GM23338 (cell line): ENCODE measurements around the gene BCL2L2. TPM values are rescaled to one million over a fixed set of nuclear protein-coding genes. Genes with fewer than 3 reads are reported as not detected.
"Not testable (repeated sequence)": the region's sequence is repeated elsewhere in the genome, so short reads cannot be mapped to it uniquely, and the experiment has no call there.

Source experiments
- ATAC-seq: fragments of 200-7000 bp; cut with Tn5 transposase; 3 replicates; pipeline ENCODE4 v1.9.1; 2020
- DNase-seq: peaks from one replicate; pipeline ENCODE4 v3.0.0-alpha.2; 2015; ENCODE audit warnings: low spot score
- H2AFZ ChIP-seq: fragments of 200-600 bp; sonication (generic); 2 replicates; pipeline ENCODE4 v1.8.0; 2016; ENCODE audit warnings: antibody characterized with exemption, mild to moderate bottlenecking, moderate library complexity
- H3F3A ChIP-seq: fragments of 200-600 bp; sonication (generic); replicated peaks from 2 replicates; pipeline ENCODE4 v1.8.0; 2017; ENCODE audit warnings: antibody characterized with exemption, mixed run types, low read depth
- H3K27ac ChIP-seq: fragments of 200-600 bp; sonication (generic); 2 replicates; pipeline ENCODE4 v1.6.1; 2016; ENCODE audit warnings: low read depth
- H3K27me3 ChIP-seq: fragments of 200-600 bp; sonication (generic); 2 replicates; pipeline ENCODE4 v1.8.0; 2016; ENCODE audit warnings: mild to moderate bottlenecking, mixed run types, moderate library complexity; ENCODE audit not compliant: insufficient read depth
- H3K36me3 ChIP-seq: fragments of 200-600 bp; sonication (generic); 2 replicates; pipeline ENCODE4 v1.8.0; 2016; ENCODE audit warnings: mild to moderate bottlenecking; ENCODE audit not compliant: insufficient read depth
- H3K4me1 ChIP-seq: fragments of 200-600 bp; sonication (generic); 2 replicates; pipeline ENCODE4 v1.8.0; 2016; ENCODE audit warnings: mild to moderate bottlenecking, moderate library complexity; ENCODE audit not compliant: insufficient read depth
- H3K4me2 ChIP-seq: fragments of 200-600 bp; sonication (generic); 2 replicates; pipeline ENCODE4 v1.7.1; 2017; ENCODE audit warnings: mixed run types
- H3K4me3 ChIP-seq: fragments of 200-600 bp; sonication (generic); 2 replicates; pipeline ENCODE4 v1.6.1; 2016; ENCODE audit warnings: mixed run types
- H3K79me2 ChIP-seq: fragments of 200-600 bp; sonication (generic); replicated peaks from 2 replicates; pipeline ENCODE4 v1.8.0; 2017; ENCODE audit warnings: mild to moderate bottlenecking; ENCODE audit not compliant: insufficient read depth
- H3K9me2 ChIP-seq: fragments of 200-600 bp; sonication (generic); 2 replicates; pipeline ENCODE4 v1.8.0; 2017; ENCODE audit not compliant: insufficient read depth
- H4K20me1 ChIP-seq: fragments of 200-600 bp; sonication (generic); replicated peaks from 2 replicates; pipeline ENCODE4 v1.8.0; 2017; ENCODE audit warnings: mild to moderate bottlenecking; ENCODE audit not compliant: insufficient read depth
- H3K27ac Mint-ChIP-seq: 2 replicates; pipeline ENCODE4 v1.8.0; 2020; ENCODE audit warnings: inconsistent platforms, mild to moderate bottlenecking, moderate library complexity, mixed read lengths
- H3K27me3 Mint-ChIP-seq: 3 replicates; pipeline ENCODE4 v1.8.0; 2022; ENCODE audit warnings: low read depth, mild to moderate bottlenecking, moderate library complexity, mixed read lengths, inconsistent platforms; ENCODE audit not compliant: insufficient read depth, poor library complexity
- H3K36me3 Mint-ChIP-seq: 3 replicates; pipeline ENCODE4 v1.8.0; 2021; ENCODE audit warnings: low read depth, mild to moderate bottlenecking, inconsistent platforms, moderate library complexity, mixed read lengths
- H3K4me1 Mint-ChIP-seq: 3 replicates; pipeline ENCODE4 v1.8.0; 2020; ENCODE audit warnings: mild to moderate bottlenecking, inconsistent platforms, mixed read lengths
- H3K4me3 Mint-ChIP-seq: 3 replicates; pipeline ENCODE4 v1.8.0; 2021; ENCODE audit warnings: moderate library complexity, mild to moderate bottlenecking, inconsistent platforms, mixed read lengths
- H3K9me3 Mint-ChIP-seq: 3 replicates; pipeline ENCODE4 v1.8.0; 2020; ENCODE audit warnings: moderate library complexity, mild to moderate bottlenecking, inconsistent platforms, mixed read lengths
- CREB1 ChIP-seq: fragments of 250-450 bp; sonication (Bioruptor Pico); IDR thresholded peaks from 2 replicates; pipeline ENCODE4 v1.5.0; 2020; ENCODE audit warnings: low read depth, mild to moderate bottlenecking, moderate library complexity
- EZH2 ChIP-seq: fragments of 200-600 bp; sonication (generic); IDR thresholded peaks from one replicate; pipeline ENCODE4 v1.8.0; 2017; ENCODE audit warnings: antibody characterized with exemption, mild to moderate bottlenecking, low read depth; ENCODE audit not compliant: unreplicated experiment
- NANOG ChIP-seq: IDR thresholded peaks from 2 replicates; pipeline ENCODE4 v1.6.1; 2016; ENCODE audit warnings: antibody characterized with exemption, borderline replicate concordance
- POLR2AphosphoS5 ChIP-seq: IDR thresholded peaks from 2 replicates; pipeline ENCODE4 v1.6.1; 2016; ENCODE audit warnings: antibody characterized with exemption, low read depth
- polyA plus RNA-seq: library from polyadenylated mRNA; unstranded; fragments of >200 nt; fragmentation: Nextera tagmentation; extraction: Ambion mirVana; gene quantifications from 2 replicates; pipeline ENCODE4 v1.2.1, GENCODE V29; 2016
- total RNA-seq: library from RNA; depleted of rRNA; stranded (reverse); fragments of >200 nt; shearing (Covaris generic); gene quantifications from 2 replicates; pipeline ENCODE4 v1.2.3, GENCODE V29; 2014
- TF ChIP-seq, protein P1 (sequence below), 2 experiments: fragments of 200-600 bp in 1 of 2; sonication (generic) in 1 of 2; conservative IDR thresholded peaks; 2 replicates each; pipeline versions ENCODE4 v1.5.1 to v1.6.1; 2016 to 2017; ENCODE audit warnings: antibody characterized with exemption in 2 of 2, low read depth in 2 of 2, mild to moderate bottlenecking in 2 of 2, moderate library complexity in 1 of 2

BCL2L2 gene
- total and polyA plus RNA-seq, 2 experiments from 2014 or later: 3.5 to 12.3 TPM

DNA sequence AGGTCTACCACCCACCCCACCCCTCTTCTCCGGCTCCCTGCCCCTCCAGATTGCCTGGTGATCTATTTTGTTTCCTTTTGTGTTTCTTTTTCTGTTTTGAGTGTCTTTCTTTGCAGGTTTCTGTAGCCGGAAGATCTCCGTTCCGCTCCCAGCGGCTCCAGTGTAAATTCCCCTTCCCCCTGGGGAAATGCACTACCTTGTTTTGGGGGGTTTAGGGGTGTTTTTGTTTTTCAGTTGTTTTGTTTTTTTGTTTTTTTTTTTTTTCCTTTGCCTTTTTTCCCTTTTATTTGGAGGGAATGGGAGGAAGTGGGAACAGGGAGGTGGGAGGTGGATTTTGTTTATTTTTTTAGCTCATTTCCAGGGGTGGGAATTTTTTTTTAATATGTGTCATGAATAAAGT is 19.1 kb downstream of the BCL2L2 start:
- not testable (repeated sequence) for H3K4me2 ChIP-seq, ATAC-seq, H3K4me1 ChIP-seq, H3K27me3 ChIP-seq, H3K4me3 ChIP-seq, H3K27ac Mint-ChIP-seq, H3K27me3 Mint-ChIP-seq, H3K9me2 ChIP-seq, H4K20me1 ChIP-seq, H3K4me3 Mint-ChIP-seq, H3K9me3 Mint-ChIP-seq, DNase-seq, H2AFZ ChIP-seq
- Histone ChIP-seq H3F3A (peaks cover 32% of the 10 kb centered on the region), H3K79me2 (peaks cover 21% of the 10 kb centered on the region), H3K36me3 (peaks cover 28% of the 10 kb centered on the region), H3K27ac (peak overlapping the region; percentile 50; the same call in 1 of the 2 replicates)
- Mint-ChIP-seq H3K36me3 (peaks cover 45% of the 10 kb centered on the region), H3K4me1 (peaks cover 14% of the 10 kb centered on the region)

DNA sequence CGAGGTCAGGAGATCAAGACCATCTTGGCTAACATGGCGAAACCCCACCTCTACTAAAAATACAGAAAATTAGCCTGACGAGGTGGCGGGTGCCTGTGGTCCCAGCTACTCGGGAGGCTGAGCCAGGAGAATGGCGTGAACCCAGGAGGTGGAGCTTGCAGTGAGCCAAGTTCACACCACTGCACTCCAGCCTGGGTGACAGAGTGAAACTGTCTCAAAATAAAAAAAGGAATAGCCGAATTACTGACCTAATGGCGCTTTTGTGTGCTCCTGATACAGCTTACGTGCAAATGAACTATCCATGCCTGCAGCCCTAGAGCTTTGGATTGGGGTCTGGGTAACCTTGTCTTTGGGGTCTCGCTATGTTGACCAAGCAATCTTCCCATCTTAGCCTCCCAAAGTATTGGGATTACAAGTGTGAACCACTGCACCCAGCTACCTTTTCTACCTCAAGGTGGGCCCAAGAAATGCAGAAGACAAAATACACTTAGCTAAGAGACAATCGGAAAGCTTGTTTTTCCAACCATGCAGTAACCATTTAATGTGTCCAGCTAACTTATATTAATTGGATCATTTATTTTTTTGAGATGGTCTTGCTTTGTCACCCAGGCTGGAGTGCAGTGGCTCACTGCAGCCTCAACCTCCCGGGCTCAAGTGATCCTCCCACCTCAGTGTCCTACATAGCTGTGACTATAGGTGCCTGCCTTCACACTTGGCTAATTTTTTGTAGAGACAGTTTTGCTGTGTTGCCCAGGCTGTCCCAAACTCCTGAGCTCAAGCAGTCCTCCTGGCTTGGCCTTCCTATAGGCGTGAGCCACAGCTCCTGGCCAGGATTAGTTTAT is 20.1 kb downstream of the BCL2L2 start:
- peaks cover 8% of the 10 kb centered on the region for H3K27me3 Mint-ChIP-seq
- DNase-seq (no peak), ATAC-seq (peak; percentile 18; the same call in 2 of the 3 replicates)
- Histone ChIP-seq H4K20me1 (peaks cover 9% of the 10 kb centered on the region; the same call in 1 of the 2 replicates), H3K4me3 (no peak overlapping the region), H3K9me2 (no peaks in the 10 kb centered on the region), H3K36me3 (peaks cover 28% of the 10 kb centered on the region), H2AFZ (no peak overlapping the region), H3F3A (peaks cover 32% of the 10 kb centered on the region), H3K4me1 (peaks cover 6% of the 10 kb centered on the region), H3K27me3 (no peaks in the 10 kb centered on the region), H3K27ac (peak overlapping the region; percentile 50; the same call in 1 of the 2 replicates), H3K4me2 (no peak overlapping the region), H3K79me2 (peaks cover 21% of the 10 kb centered on the region)
- peaks cover 14% of the 10 kb centered on the region for H3K4me1 Mint-ChIP-seq
- H3K36me3 Mint-ChIP-seq: peaks cover 45% of the 10 kb centered on the region
- TF ChIP-seq EZH2 (no peak), NANOG (no peak), POLR2AphosphoS5 (peak; percentile 35; the same call in 1 of the 2 replicates)
- no peak overlapping the region for H3K27ac Mint-ChIP-seq
- H3K4me3 Mint-ChIP-seq: no peak overlapping the region
- no peaks in the 10 kb centered on the region for H3K9me3 Mint-ChIP-seq

- peak; percentile 82 for ATAC-seq
- Histone ChIP-seq H4K20me1 (peaks cover 5% of the 10 kb centered on the region; the same call in 1 of the 2 replicates), H3K27me3 (no peaks in the 10 kb centered on the region), H3K36me3 (peaks cover 22% of the 10 kb centered on the region), H3K27ac (no peak overlapping the region), H3K4me3 (no peak overlapping the region), H3K79me2 (peaks cover 8% of the 10 kb centered on the region), H3F3A (peaks cover 26% of the 10 kb centered on the region), H3K4me2 (no peak overlapping the region), H2AFZ (no peak overlapping the region), H3K9me2 (no peaks in the 10 kb centered on the region), H3K4me1 (no peaks in the 10 kb centered on the region; the same call in 1 of the 2 replicates)
- peaks cover 32% of the 10 kb centered on the region for H3K36me3 Mint-ChIP-seq
- peaks cover 4% of the 10 kb centered on the region for H3K27me3 Mint-ChIP-seq
- TF ChIP-seq CREB1 (CRISPR knock-in tag): no peak
- TF ChIP-seq, protein P1, sequence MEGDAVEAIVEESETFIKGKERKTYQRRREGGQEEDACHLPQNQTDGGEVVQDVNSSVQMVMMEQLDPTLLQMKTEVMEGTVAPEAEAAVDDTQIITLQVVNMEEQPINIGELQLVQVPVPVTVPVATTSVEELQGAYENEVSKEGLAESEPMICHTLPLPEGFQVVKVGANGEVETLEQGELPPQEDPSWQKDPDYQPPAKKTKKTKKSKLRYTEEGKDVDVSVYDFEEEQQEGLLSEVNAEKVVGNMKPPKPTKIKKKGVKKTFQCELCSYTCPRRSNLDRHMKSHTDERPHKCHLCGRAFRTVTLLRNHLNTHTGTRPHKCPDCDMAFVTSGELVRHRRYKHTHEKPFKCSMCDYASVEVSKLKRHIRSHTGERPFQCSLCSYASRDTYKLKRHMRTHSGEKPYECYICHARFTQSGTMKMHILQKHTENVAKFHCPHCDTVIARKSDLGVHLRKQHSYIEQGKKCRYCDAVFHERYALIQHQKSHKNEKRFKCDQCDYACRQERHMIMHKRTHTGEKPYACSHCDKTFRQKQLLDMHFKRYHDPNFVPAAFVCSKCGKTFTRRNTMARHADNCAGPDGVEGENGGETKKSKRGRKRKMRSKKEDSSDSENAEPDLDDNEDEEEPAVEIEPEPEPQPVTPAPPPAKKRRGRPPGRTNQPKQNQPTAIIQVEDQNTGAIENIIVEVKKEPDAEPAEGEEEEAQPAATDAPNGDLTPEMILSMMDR (conservative IDR thresholded peaks at IDR 0.05; ENCODE audit: low read depth in 2 of 2): peak; percentile 90 to 97
- no peak overlapping the region for H3K4me3 Mint-ChIP-seq
- H3K9me3 Mint-ChIP-seq: no peaks in the 10 kb centered on the region
- H3K4me1 Mint-ChIP-seq: peaks cover 7% of the 10 kb centered on the region; the same call in 2 of the 3 replicates
- peak; percentile 86 for DNase-seq
- no peak overlapping the region for H3K27ac Mint-ChIP-seq
Observed at GRCh38 chr14:23327947-23328744, 21.5 kb downstream of the BCL2L2 start.
